H9 (cell line): ENCODE data around the gene ALG1L2. TPM values are rescaled to one million over a fixed set of nuclear protein-coding genes. Genes with fewer than 3 reads are reported as not detected.
"Not testable (repeated sequence)": the region's sequence is repeated elsewhere in the genome, so short reads cannot be mapped to it uniquely, and the experiment has no call there.

Source experiments
- DNase-seq: peaks from one replicate; pipeline ENCODE4 v3.0.0-alpha.2; 2017
- H2AFZ ChIP-seq: one replicate; pipeline ENCODE4 v1.6.1; 2013; ENCODE audit warnings: mild to moderate bottlenecking, low read length, control low read depth, moderate library complexity
- H2AK5ac ChIP-seq: 2 replicates; pipeline ENCODE4 v1.6.1; 2013; ENCODE audit warnings: low read length, control low read depth, mixed read lengths; ENCODE audit not compliant: insufficient read length
- H2BK120ac ChIP-seq: one replicate; pipeline ENCODE4 v1.6.1; 2013; ENCODE audit warnings: low read depth, mild to moderate bottlenecking, low read length, control low read depth, inconsistent platforms; ENCODE audit not compliant: poor library complexity, severe bottlenecking
- H2BK12ac ChIP-seq: 2 replicates; pipeline ENCODE4 v1.6.1; 2013; ENCODE audit warnings: low read length, control low read depth, mixed read lengths, low read depth; ENCODE audit not compliant: insufficient read length
- H2BK15ac ChIP-seq: 2 replicates; pipeline ENCODE4 v1.6.1; 2013; ENCODE audit warnings: low read depth, low read length, control low read depth
- H2BK20ac ChIP-seq: one replicate; pipeline ENCODE4 v1.6.1; 2013; ENCODE audit warnings: low read depth, mild to moderate bottlenecking, low read length, control low read depth, inconsistent platforms; ENCODE audit not compliant: poor library complexity, severe bottlenecking
- H2BK5ac ChIP-seq: 2 replicates; pipeline ENCODE4 v1.6.1; 2013; ENCODE audit warnings: low read length, control low read depth, mixed read lengths; ENCODE audit not compliant: insufficient read length
- H3K14ac ChIP-seq: 2 replicates; pipeline ENCODE4 v1.6.1; 2013; ENCODE audit warnings: low read length, control low read depth; ENCODE audit not compliant: insufficient read depth
- H3K18ac ChIP-seq: 2 replicates; pipeline ENCODE4 v1.6.1; 2013; ENCODE audit warnings: low read depth, mild to moderate bottlenecking, mixed read lengths, low read length, control low read depth; ENCODE audit not compliant: insufficient read length
- H3K23ac ChIP-seq: 2 replicates; pipeline ENCODE4 v1.6.1; 2013; ENCODE audit warnings: low read length, control low read depth, mixed read lengths, low read depth; ENCODE audit not compliant: insufficient read length
- H3K23me2 ChIP-seq: 2 replicates; pipeline ENCODE4 v1.6.1; 2013; ENCODE audit warnings: low read depth, mild to moderate bottlenecking, mixed read lengths, low read length, control low read depth; ENCODE audit not compliant: insufficient read length, poor library complexity, severe bottlenecking
- H3K27ac ChIP-seq: 2 replicates; pipeline ENCODE4 v1.5.1; 2013; ENCODE audit warnings: low read length, control low read depth, mixed read lengths, low read depth; ENCODE audit not compliant: insufficient read length
- H3K27me3 ChIP-seq: 2 replicates; pipeline ENCODE4 v1.6.1; 2013; ENCODE audit warnings: low read length, control low read depth, inconsistent platforms; ENCODE audit not compliant: insufficient read depth
- H3K4ac ChIP-seq: 2 replicates; pipeline ENCODE4 v1.6.1; 2013; ENCODE audit warnings: low read depth, mild to moderate bottlenecking, control low read depth, inconsistent platforms, low read length, moderate library complexity
- H3K4me1 ChIP-seq: 2 replicates; pipeline ENCODE4 v1.6.1; 2013; ENCODE audit warnings: low read length, control low read depth, inconsistent platforms; ENCODE audit not compliant: insufficient read depth
- H3K4me2 ChIP-seq: 2 replicates; pipeline ENCODE4 v1.6.1; 2013; ENCODE audit warnings: low read length, control low read depth, mixed read lengths; ENCODE audit not compliant: insufficient read length, insufficient read depth
- H3K56ac ChIP-seq: 2 replicates; pipeline ENCODE4 v1.6.1; 2013; ENCODE audit warnings: low read depth, mild to moderate bottlenecking, mixed read lengths, low read length, control low read depth; ENCODE audit not compliant: insufficient read length
- H3K79me1 ChIP-seq: 2 replicates; pipeline ENCODE4 v1.6.1; 2013; ENCODE audit warnings: low read depth, mild to moderate bottlenecking, moderate library complexity, low read length, control low read depth, inconsistent platforms; ENCODE audit not compliant: insufficient read depth, poor library complexity, severe bottlenecking
- H3K79me2 ChIP-seq: 2 replicates; pipeline ENCODE4 v1.6.1; 2013; ENCODE audit warnings: low read length, control low read depth, inconsistent platforms; ENCODE audit not compliant: insufficient read depth
- H3K9ac ChIP-seq: 2 replicates; pipeline ENCODE4 v1.6.1; 2013; ENCODE audit warnings: low read length, control low read depth, mixed read lengths; ENCODE audit not compliant: insufficient read length; ENCODE audit errors: extremely low read depth
- H3K9me3 ChIP-seq: one replicate; pipeline ENCODE4 v1.6.1; 2013; ENCODE audit warnings: low read depth, low read length, inconsistent platforms; ENCODE audit not compliant: control insufficient read depth
- H3T11ph ChIP-seq: one replicate; pipeline ENCODE4 v1.6.1; 2013; ENCODE audit warnings: mild to moderate bottlenecking, low read length, control low read depth, inconsistent platforms
- H4K20me1 ChIP-seq: one replicate; pipeline ENCODE4 v1.6.1; 2013; ENCODE audit not compliant: control insufficient read depth, insufficient read length, insufficient read depth
- H4K5ac ChIP-seq: 2 replicates; pipeline ENCODE4 v1.6.1; 2013; ENCODE audit warnings: low read depth, mild to moderate bottlenecking, mixed read lengths, low read length, control low read depth; ENCODE audit not compliant: insufficient read length
- H4K8ac ChIP-seq: replicated peaks from 2 replicates; pipeline ENCODE4 v1.6.1; 2013; ENCODE audit warnings: low read length, control low read depth, mixed read lengths, low read depth; ENCODE audit not compliant: insufficient read length
- H4K91ac ChIP-seq: 2 replicates; pipeline ENCODE4 v1.6.1; 2013; ENCODE audit warnings: low read depth, mild to moderate bottlenecking, moderate library complexity, mixed read lengths, low read length, control low read depth; ENCODE audit not compliant: insufficient read length
- H3K27ac Mint-ChIP-seq, 3 experiments: 2 replicates in 2 of 3; 3 replicates in 1 of 3; pipeline ENCODE4 v1.8.0; 2020 to 2021; ENCODE audit warnings: mixed read lengths in 3 of 3, mild to moderate bottlenecking in 1 of 3, moderate library complexity in 1 of 3
- H3K27me3 Mint-ChIP-seq: 2 replicates; pipeline ENCODE4 v1.8.0; 2021; ENCODE audit warnings: low read depth, mild to moderate bottlenecking, moderate library complexity, mixed read lengths
- H3K36me3 Mint-ChIP-seq, 3 experiments: 2 replicates in 2 of 3; 3 replicates in 1 of 3; pipeline ENCODE4 v1.8.0; 2020 to 2021; ENCODE audit warnings: low read depth in 3 of 3, mixed read lengths in 3 of 3; ENCODE audit not compliant: insufficient read depth in 1 of 3
- H3K4me1 Mint-ChIP-seq, 2 experiments: 2 replicates each; pipeline ENCODE4 v1.8.0; 2020; ENCODE audit warnings: mixed read lengths in 2 of 2
- H3K4me3 Mint-ChIP-seq, 2 experiments: 2 replicates in 1 of 2; 3 replicates in 1 of 2; pipeline ENCODE4 v1.8.0; 2020 to 2021; ENCODE audit warnings: mild to moderate bottlenecking in 2 of 2, mixed read lengths in 2 of 2, moderate library complexity in 1 of 2
- H3K9me3 Mint-ChIP-seq, 2 experiments: 2 replicates in 1 of 2; 3 replicates in 1 of 2; pipeline ENCODE4 v1.8.0; 2020; ENCODE audit warnings: mild to moderate bottlenecking in 2 of 2, mixed read lengths in 2 of 2, moderate library complexity in 1 of 2
- WGBS: extraction: QIAGEN DNeasy Blood & Tissue Kit; methylation state at CpG from one replicate; pipeline ENCODE4 v1.1.7; 2013; ENCODE audit warnings: missing lambda C conversion rate, low lambda C conversion rate, mixed read lengths; ENCODE audit not compliant: insufficient read length; ENCODE audit errors: extremely low coverage; 5-methylcytosine and 5-hydroxymethylcytosine counted together
- total RNA-seq: library from RNA; stranded (reverse); gene quantifications from 2 replicates; pipeline ENCODE4 v1.2.1, GENCODE V29; 2021

Gene ALG1L2
- total RNA-seq, 1 experiment from 2014 or later = 1.2 TPM

DNA sequence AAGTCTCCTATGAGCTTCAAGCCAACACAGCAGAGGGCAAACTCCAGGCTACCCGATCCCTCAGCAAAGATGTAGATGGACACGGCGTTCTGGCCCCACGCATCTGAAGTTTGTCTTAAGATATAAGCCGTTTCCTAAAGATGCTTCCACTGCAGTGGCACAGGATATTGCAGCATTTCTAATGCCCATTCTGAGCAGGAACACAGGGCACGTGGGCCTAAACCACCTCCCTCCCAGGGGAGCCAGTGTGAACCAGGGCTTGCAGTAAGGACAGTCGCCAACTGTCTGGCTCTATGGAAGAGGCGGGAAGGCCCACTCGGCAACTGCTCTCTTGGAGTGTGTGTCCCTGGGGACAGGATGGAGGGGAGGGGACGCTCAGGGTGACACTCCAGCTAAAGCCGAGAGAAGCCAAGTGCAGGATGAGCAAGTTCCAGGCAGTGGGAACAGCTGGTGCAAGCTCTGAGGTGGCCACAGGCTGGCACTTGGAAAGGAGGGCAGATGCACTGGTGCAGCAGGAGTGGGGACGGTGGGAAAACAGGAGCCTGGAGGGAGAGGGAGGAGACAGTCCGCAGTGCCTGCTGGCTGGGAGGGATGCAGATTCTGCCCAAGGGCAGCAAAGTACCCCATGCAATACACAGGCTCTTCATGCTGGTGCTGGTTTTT, 25.8 kb downstream of the ALG1L2 start:
- not testable (repeated sequence) for H2BK20ac ChIP-seq

DNA sequence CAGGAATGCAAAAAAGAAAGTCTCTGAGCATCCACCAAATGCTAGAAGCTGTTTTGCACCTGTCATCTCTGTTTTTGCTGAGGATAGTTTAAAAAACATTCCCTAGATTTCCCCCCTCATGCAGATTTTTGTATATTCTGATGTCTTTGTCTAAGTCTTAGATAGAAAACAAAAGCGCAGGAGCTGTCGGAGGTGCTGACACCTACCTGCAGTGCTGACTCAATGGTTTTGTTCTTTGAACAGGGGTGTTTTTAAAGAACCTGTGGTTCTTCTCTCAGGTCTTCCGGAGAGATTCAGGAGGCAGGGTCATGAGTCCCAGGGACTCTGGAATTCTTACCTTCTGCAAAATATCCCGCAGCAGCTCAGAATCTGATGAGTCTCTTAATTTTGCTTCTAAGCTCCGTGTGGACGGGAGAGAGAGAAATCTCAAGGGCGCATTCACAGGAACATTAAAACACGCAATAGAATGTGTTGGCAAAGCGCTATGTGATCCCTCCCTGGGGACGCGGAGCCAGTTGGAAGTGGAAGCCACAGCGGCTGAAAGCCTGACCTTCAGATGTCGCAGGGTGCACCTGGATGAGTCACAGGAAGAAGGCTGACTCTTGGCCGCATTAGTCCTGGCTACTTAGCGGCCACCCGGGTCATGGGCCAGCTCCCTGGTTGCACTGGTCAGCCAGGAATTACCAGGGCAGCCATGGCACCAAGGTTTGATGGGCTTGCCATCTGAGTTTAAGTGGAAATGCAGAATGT, 27.4 kb downstream of the ALG1L2 start:
- H3K56ac ChIP-seq, H3K23me2 ChIP-seq, H3K79me1 ChIP-seq, H2BK20ac ChIP-seq, H4K91ac ChIP-seq, H3K79me2 ChIP-seq, H3K9me3 ChIP-seq, H2BK120ac ChIP-seq, H3K14ac ChIP-seq, H3K23ac ChIP-seq, H2AFZ ChIP-seq, H3K9me3 Mint-ChIP-seq, H3K27ac ChIP-seq, H3K9ac ChIP-seq, H4K8ac ChIP-seq, H2BK5ac ChIP-seq, H3K18ac ChIP-seq, H2BK12ac ChIP-seq, H3K4ac ChIP-seq, DNase-seq, H2AK5ac ChIP-seq, H4K20me1 ChIP-seq, H3K4me1 ChIP-seq, H4K5ac ChIP-seq, H2BK15ac ChIP-seq, H3K27me3 ChIP-seq, H3K4me2 ChIP-seq, H3K27me3 Mint-ChIP-seq, H3T11ph ChIP-seq, H3K27ac Mint-ChIP-seq: not testable (repeated sequence)
- Mint-ChIP-seq H3K36me3 (peaks cover 2 to 10% (median 9%) of the 10 kb centered on the region in 3 experiments; a peak in 4 of 7 replicates), H3K4me3 (peak overlapping the region; percentile 23 to 92; a peak in 2 of 5 replicates), H3K4me1 (peaks cover 17 to 25% of the 10 kb centered on the region in 2 experiments)
- no CpG with 5 or more reads among the region's 16 CpGs for WGBS

More for the DNA sequence above, 25.8 kb downstream of the ALG1L2 start:
- H3K18ac ChIP-seq, H3K9me3 ChIP-seq, H3K27me3 ChIP-seq, H3K4me1 ChIP-seq, H3K4me2 ChIP-seq, H3K4me3 Mint-ChIP-seq, H2BK15ac ChIP-seq, H3K9ac ChIP-seq, H3K4ac ChIP-seq, H3K27me3 Mint-ChIP-seq, H4K8ac ChIP-seq, H4K91ac ChIP-seq, H2BK5ac ChIP-seq, H2BK12ac ChIP-seq, H3K23me2 ChIP-seq, H3K27ac ChIP-seq, H3K14ac ChIP-seq, DNase-seq, H3T11ph ChIP-seq, H3K79me2 ChIP-seq, H4K20me1 ChIP-seq, H3K9me3 Mint-ChIP-seq, H2AK5ac ChIP-seq, H2AFZ ChIP-seq, H3K79me1 ChIP-seq, H4K5ac ChIP-seq, H2BK120ac ChIP-seq, H3K56ac ChIP-seq, H3K23ac ChIP-seq, H3K27ac Mint-ChIP-seq: not testable (repeated sequence)
- no CpG with 5 or more reads among the region's 13 CpGs for WGBS
- peaks cover 8 to 15% of the 10 kb centered on the region in 2 experiments for H3K4me1 Mint-ChIP-seq
- H3K36me3 Mint-ChIP-seq = peaks cover 5 to 10% (median 9%) of the 10 kb centered on the region in 3 experiments; a peak in 4 of 7 replicates
